ENCODE data around the gene COX17.

- TF ChIP-seq CTCF (IDR thresholded peaks at IDR 0.05) (no peak), EP300 (IDR thresholded peaks at IDR 0.05) (no peak), POLR2A (IDR thresholded peaks at IDR 0.05) (no peak)
Observed at GRCh38 chr3:119636249-119636648, 41.0 kb downstream of the COX17 start.
